GM12874 (cell line): Measurements from ENCODE around the gene WDR45.

Source experiments
- CTCF ChIP-seq: IDR thresholded peaks from 2 replicates; pipeline ENCODE4 v1.5.1; 2011; ENCODE audit warnings: low read depth, mild to moderate bottlenecking, control low read depth, low read length, moderate library complexity; ENCODE audit not compliant: insufficient read depth

WDR45 gene

GRCh38 chrX:49041744-49042580, 37.7 kb downstream of the WDR45 start:
- no peak for TF ChIP-seq CTCF

DNA sequence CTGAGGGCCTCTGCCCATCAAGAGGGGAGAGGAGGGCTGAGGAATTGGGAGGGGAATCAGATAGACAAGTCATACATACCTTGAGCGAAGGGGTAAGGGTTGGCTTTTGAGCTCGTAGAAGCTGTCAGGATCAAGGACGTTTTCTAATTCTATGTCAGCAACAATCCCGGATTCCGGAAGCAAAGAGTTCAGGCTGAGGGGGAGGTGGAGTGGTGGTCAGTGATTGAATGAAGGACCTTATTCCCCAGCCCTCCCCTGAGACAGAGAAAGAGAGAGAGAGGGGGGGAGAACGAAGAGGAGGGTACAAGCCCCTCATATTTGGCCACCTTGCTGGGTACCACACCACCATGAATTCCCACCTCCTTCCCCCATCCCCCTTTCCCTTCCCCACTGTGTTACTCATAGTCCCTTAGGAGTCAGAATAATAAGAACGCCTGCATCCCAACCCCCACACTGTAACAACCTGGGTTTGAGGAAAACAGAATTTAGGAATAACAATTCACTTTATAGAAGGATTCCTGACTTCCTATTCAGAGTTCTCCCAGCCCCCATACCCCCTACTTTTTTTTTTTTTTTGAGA, 39.2 kb downstream of the WDR45 start:
- TF ChIP-seq CTCF, result no peak

DNA sequence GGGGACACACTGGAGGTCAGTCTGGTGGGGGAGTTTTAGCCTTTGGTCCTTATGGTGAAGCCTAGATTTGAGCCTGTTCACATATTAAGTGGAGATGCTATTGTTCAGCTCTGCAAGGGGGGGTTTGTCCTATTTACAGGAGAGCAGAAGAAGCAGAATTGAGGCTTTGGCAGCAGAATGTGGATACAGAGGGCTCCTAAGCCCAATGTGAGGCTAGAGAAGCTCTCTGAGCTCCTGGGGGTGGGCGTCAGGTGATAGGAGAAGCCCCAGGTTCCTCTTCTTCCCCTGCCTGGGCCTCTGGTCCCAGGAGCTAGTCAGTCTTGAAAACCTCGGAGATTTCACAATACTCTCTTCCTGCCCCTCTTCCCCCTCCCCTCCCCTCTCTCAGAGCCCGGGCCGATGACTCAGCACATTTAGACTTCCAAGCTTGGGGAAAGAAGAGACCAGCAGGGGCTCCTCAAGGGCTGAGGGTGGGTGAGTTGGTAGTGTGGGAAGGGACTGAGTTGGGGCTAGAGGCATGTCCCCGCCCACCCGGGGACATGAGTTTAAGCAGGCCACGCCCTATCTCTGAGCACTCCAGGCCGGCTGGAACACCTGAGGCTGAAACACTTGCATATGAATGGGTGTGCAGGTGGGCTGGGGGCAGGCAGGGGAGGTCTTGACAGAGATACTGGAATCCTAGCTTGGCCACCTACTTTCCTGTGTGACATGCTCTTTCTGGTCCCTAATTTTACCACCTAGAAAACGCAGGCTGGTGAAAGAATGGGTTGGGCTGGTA, 39.9 kb downstream of the WDR45 start:
- no peak for TF ChIP-seq CTCF

- TF ChIP-seq CTCF, result no peak
Observed at GRCh38 chrX:49037883-49038475, 41.7 kb downstream of the WDR45 start.

DNA sequence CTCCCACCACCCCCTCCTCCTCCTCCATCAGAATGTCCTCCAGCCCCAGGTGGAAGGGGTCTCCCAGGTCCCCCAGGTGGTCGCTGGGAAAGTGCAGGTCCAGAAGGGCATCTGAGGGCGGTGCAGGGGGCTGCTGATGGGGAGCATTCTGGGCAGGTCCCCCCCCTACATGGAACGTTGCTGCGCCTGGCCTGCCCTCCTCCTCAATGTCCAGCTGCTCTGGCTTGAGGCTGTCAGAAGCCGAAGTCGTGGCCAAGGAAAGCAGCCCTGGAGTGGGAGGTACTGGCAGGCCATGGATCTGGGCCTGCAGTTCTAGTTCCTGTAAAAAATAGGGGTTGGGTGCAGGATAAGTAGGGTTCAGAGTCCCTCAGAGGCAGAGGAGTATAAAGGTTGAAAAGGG, 49.4 kb downstream of the WDR45 start:
- no peak for TF ChIP-seq CTCF

GRCh38 chrX:49029876-49030275, 49.8 kb downstream of the WDR45 start:
- TF ChIP-seq CTCF, result no peak
